RWPE2 (cell line): Measurements from ENCODE around the gene ROMO1.
"Not testable (repeated sequence)": the region's sequence is repeated elsewhere in the genome, so short reads cannot be mapped to it uniquely, and the experiment has no call there.

Source experiments
- ATAC-seq: fragments of 200-7000 bp; cut with Tn5 transposase; 3 replicates; pipeline ENCODE4 v1.9.1; 2021; ENCODE audit warnings: low read depth
- DNase-seq: peaks from one replicate; pipeline ENCODE4 v3.0.0-alpha.2; 2020; ENCODE audit warnings: low spot score
- H3K27ac ChIP-seq: fragments of 450-650 bp; 2 replicates; pipeline ENCODE4 v1.5.1; 2017; ENCODE audit warnings: mild to moderate bottlenecking; ENCODE audit not compliant: poor library complexity, severe bottlenecking
- H3K27me3 ChIP-seq: fragments of 250-450 bp; sonication (Bioruptor Pico); 2 replicates; pipeline ENCODE4 v1.5.1; 2021; ENCODE audit warnings: mild to moderate bottlenecking, moderate library complexity; ENCODE audit not compliant: insufficient read depth, poor library complexity, severe bottlenecking
- H3K36me3 ChIP-seq: fragments of 250-450 bp; sonication (Bioruptor Pico); 2 replicates; pipeline ENCODE4 v1.5.1; 2020; ENCODE audit warnings: low read depth, mild to moderate bottlenecking, moderate library complexity
- H3K4me1 ChIP-seq: fragments of 250-450 bp; sonication (Bioruptor Pico); 2 replicates; pipeline ENCODE4 v1.5.1; 2021; ENCODE audit warnings: mild to moderate bottlenecking, moderate library complexity; ENCODE audit not compliant: insufficient read depth, poor library complexity, severe bottlenecking
- H3K4me3 ChIP-seq: fragments of 250-450 bp; sonication (Bioruptor Pico); 2 replicates; pipeline ENCODE4 v1.5.1; 2021; ENCODE audit warnings: mild to moderate bottlenecking, moderate library complexity; ENCODE audit not compliant: severe bottlenecking
- H3K9me3 ChIP-seq: fragments of 250-450 bp; sonication (Bioruptor Pico); 2 replicates; pipeline ENCODE4 v1.5.1; 2021; ENCODE audit warnings: mild to moderate bottlenecking, moderate library complexity; ENCODE audit not compliant: severe bottlenecking
- TF ChIP-seq, protein P1 (sequence below): fragments of 450-650 bp; IDR thresholded peaks from one replicate; pipeline ENCODE4 v1.5.1; 2017; ENCODE audit warnings: mild to moderate bottlenecking, moderate library complexity; ENCODE audit not compliant: poor library complexity, severe bottlenecking

Gene ROMO1

DNA sequence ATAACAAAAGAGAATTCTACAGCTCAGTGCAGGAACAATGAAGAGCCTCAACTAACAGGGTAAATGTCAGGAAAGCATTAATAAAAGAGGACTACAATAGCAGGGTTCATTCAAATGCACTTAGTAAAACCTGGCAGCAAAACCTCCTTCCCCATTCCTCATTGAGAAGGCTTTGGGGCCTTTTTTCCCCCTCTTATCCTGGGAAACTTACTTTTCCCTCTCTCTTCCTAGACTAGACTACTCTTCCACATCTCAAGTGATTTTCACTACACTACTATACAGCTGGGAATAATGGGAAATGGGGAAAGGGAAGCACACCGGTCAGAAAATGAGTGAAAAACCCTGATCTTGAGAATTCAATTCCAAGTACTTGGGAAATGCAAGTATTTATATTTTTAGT, 10.1 kb downstream of the ROMO1 start:
- H3K9me3 ChIP-seq = no peaks in the 10 kb centered on the region
- H3K36me3 ChIP-seq = peaks cover 98% of the 10 kb centered on the region
- TF ChIP-seq, protein P1, sequence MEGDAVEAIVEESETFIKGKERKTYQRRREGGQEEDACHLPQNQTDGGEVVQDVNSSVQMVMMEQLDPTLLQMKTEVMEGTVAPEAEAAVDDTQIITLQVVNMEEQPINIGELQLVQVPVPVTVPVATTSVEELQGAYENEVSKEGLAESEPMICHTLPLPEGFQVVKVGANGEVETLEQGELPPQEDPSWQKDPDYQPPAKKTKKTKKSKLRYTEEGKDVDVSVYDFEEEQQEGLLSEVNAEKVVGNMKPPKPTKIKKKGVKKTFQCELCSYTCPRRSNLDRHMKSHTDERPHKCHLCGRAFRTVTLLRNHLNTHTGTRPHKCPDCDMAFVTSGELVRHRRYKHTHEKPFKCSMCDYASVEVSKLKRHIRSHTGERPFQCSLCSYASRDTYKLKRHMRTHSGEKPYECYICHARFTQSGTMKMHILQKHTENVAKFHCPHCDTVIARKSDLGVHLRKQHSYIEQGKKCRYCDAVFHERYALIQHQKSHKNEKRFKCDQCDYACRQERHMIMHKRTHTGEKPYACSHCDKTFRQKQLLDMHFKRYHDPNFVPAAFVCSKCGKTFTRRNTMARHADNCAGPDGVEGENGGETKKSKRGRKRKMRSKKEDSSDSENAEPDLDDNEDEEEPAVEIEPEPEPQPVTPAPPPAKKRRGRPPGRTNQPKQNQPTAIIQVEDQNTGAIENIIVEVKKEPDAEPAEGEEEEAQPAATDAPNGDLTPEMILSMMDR = no peak
- ATAC-seq (peak; percentile 18; the same call in 1 of the 3 replicates), DNase-seq (no peak)
- no peak overlapping the region for H3K4me3 ChIP-seq
- H3K27ac ChIP-seq = peak overlapping the region; percentile 6
- no peaks in the 10 kb centered on the region for H3K27me3 ChIP-seq
- H3K4me1 ChIP-seq = peaks cover 3% of the 10 kb centered on the region

DNA sequence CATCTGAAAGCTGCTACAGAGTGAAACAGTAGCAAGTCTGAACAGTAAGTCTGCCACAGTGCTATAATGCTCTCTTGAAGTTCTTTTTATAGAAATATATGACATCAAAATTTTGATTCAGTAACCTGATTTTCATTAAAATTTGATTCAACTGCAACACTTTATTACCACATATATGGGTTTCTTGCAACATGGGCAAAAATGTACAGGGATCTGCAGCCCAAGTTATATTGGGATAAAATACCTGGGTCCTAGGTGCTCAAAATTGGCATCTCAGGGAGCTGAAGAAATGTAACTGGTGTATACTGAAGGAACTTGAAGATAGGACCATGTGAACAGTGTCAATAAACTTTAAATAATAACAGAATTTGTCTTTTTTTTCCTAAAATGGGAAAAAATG, 10.8 kb downstream of the ROMO1 start:
- H3K9me3 ChIP-seq = no peaks in the 10 kb centered on the region
- H3K4me3 ChIP-seq = no peak overlapping the region
- H3K27me3 ChIP-seq = no peaks in the 10 kb centered on the region
- ATAC-seq (no peak), DNase-seq (no peak)
- TF ChIP-seq, protein P1 = no peak
- H3K4me1 ChIP-seq = peaks cover 3% of the 10 kb centered on the region
- H3K27ac ChIP-seq = peak overlapping the region; percentile 6
- peaks cover 98% of the 10 kb centered on the region for H3K36me3 ChIP-seq

DNA sequence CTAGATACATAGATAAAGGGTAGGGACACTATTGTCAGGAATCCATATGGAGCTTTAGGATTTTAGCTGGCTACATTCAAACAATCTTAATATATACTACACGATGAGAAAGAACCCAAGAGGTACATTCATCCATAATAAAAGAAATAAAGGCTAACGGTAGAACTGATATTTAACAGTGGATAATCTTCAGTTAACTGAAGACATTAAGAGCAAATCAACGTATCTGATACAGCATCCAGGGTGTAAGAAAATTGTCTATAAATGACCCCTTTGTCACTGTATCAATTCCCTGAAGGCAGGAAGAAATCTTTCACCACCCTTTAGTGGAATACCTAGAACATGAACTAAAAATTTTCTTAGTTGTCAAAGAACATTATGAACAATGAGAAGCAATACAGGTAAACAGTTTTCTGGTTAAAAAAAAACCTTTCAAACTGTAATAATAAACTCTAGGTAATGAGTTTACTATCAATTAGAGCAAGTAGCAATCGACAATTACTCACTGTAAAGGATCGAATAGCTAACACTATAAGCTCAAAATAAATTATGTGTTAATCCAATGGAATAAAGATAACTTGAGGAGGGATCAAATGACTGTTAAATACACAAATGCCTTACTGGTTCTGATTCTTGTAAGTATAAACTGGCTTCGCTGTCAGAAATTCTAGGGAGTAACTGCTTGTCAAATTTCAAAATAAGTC, 11.8 kb downstream of the ROMO1 start:
- Histone ChIP-seq H3K27me3 (no peaks in the 10 kb centered on the region), H3K9me3 (no peaks in the 10 kb centered on the region), H3K36me3 (peaks cover 98% of the 10 kb centered on the region), H3K27ac (peak overlapping the region; percentile 6), H3K4me1 (peaks cover 3% of the 10 kb centered on the region), H3K4me3 (no peak overlapping the region)
- TF ChIP-seq, protein P1 = no peak
- DNase-seq (no peak), ATAC-seq (no peak)

DNA sequence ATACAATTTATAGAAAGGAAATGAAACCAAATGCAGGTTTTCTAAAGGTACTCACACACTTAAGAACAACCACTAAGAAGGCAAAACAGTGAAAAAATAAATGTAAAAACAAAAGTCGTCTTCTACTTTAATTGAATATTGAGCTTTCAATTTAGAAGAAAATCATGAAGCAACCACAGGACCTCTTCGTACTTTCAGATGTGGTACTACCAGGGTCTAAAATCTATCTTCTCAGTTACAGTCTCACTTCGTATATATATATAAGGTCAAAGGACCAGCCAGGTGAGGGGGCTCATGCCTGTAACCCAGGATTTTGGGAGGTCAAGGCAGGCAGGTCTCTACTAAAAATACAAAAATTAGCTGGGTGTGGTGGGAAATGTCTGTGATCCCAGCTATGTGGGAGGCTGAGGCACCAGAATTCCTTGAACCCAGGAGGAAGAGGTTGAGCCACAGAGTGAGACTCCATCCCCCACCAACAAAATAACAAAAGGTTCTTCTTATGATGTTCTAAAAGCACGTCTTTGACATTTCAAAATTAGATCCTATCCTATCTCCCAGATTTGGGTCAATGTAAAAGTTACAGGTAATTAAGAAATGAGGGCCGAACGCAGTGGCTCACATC, 12.5 kb downstream of the ROMO1 start:
- no peak for DNase-seq
- no peaks in the 10 kb centered on the region for H3K27me3 ChIP-seq
- no peak overlapping the region for H3K27ac ChIP-seq
- TF ChIP-seq, protein P1 = no peak
- no peaks in the 10 kb centered on the region for H3K9me3 ChIP-seq
- peaks cover 98% of the 10 kb centered on the region for H3K36me3 ChIP-seq
- peaks cover 3% of the 10 kb centered on the region for H3K4me1 ChIP-seq
- ATAC-seq = no peak
- H3K4me3 ChIP-seq = no peak overlapping the region

DNA sequence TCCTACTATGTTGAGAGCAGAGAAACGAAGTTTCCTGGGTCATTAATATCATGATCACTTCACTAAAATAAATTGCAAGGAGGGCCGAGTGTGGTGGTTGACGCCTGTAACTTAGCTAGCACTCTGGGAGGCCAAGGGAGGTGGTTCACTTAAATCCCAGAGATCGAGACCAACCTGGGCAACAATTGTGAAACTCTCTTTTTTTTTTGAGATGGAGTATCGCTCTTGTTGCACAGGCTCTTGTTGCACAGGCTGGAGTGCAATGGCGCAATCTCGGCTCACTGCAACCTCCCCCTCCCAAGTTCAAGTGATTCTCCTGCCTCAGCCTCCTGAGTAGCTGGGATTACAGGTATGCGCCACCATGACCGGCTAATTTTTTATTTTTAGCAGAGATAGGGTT, 13.9 kb downstream of the ROMO1 start:
- not testable (repeated sequence) for H3K9me3 ChIP-seq, ATAC-seq, DNase-seq, H3K27ac ChIP-seq, H3K27me3 ChIP-seq, H3K4me1 ChIP-seq, H3K4me3 ChIP-seq
- H3K36me3 ChIP-seq = peaks cover 98% of the 10 kb centered on the region
